HCT116 (cell line): ENCODE measurements around the gene GNGT2. TPM values are rescaled to one million over a fixed set of nuclear protein-coding genes. Genes with fewer than 3 reads are reported as not detected.

Experiments
- ATAC-seq: fragments of 200-7000 bp; cut with Tn5 transposase; 2 replicates; pipeline ENCODE4 v1.9.1; 2020; ENCODE audit warnings: mild to moderate bottlenecking, moderate library complexity
- BruUV-seq: library from RNA; stranded (reverse); fragments of 400-500 nt; replicated peaks from 2 replicates; lab custom pipeline; 2021; lab: Mats Ljungman, UMichigan
- CTCF ChIA-PET: fragments of 300-600 bp; sonication (Branson Sonifier 250); formaldehyde crosslinking; loops from one replicate; lab custom pipeline; 2021; ENCODE audit warnings: antibody characterized with exemption; lab: Charles Lee
- POLR2A ChIA-PET: fragments of 300-600, 350-600 bp; sonication (Branson Sonifier 250); formaldehyde crosslinking; loops from one replicate; lab custom pipeline; 2021; ENCODE audit warnings: antibody characterized with exemption; lab: Charles Lee
- RAD21 ChIA-PET, 2 experiments: fragments of 300-600 bp; sonication (Branson Sonifier 250); formaldehyde crosslinking; loops; one replicate each; lab custom pipeline; 2023; ENCODE audit warnings: low total read pairs in 2 of 2; ENCODE audit not compliant: uncharacterized antibody in 2 of 2, unreplicated experiment in 2 of 2, low non-redundant PET in 1 of 2; lab: Charles Lee
- DNase-seq: peaks from one replicate; pipeline ENCODE4 v3.0.0-alpha.2; 2010; ENCODE audit warnings: low read depth, low spot score
- H2AFZ ChIP-seq: fragments of 200-600 bp; shearing (Covaris generic), sonication (generic); 2 replicates; pipeline ENCODE4 v1.6.1; 2017; ENCODE audit warnings: low read depth, mixed run types, mixed read lengths, antibody characterized with exemption, low read length; ENCODE audit not compliant: poor library complexity, severe bottlenecking
- H3K27ac ChIP-seq: 2 replicates; pipeline ENCODE4 v1.5.1; 2012; ENCODE audit warnings: low read depth, low read length
- H3K27me3 ChIP-seq: fragments of 200-600 bp; sonication (generic); 2 replicates; pipeline ENCODE4 v1.6.1; 2016; ENCODE audit warnings: mixed run types, low read length, mixed read lengths; ENCODE audit not compliant: insufficient read depth
- H3K36me3 ChIP-seq, 2 experiments: fragments of 200-500 bp in 1 of 2; fragments of 200-600 bp in 1 of 2; sonication (Bioruptor generic) in 1 of 2; sonication (generic) in 1 of 2; 2 replicates each; pipeline versions ENCODE4 v1.5.1 to v1.6.1; 2014 to 2016; ENCODE audit warnings: low read length in 2 of 2, inconsistent platforms in 1 of 2, mixed read lengths in 1 of 2, mixed run types in 1 of 2; ENCODE audit not compliant: insufficient read depth in 2 of 2, control insufficient read depth in 1 of 2
- H3K4me1 ChIP-seq, 2 experiments: fragments of 200-600 bp in 1 of 2; sonication (generic) in 1 of 2; 2 replicates each; pipeline versions ENCODE4 v1.5.1 to v1.6.1; 2012 to 2017; ENCODE audit warnings: low read length in 2 of 2, inconsistent platforms in 1 of 2, mild to moderate bottlenecking in 1 of 2, mixed read lengths in 1 of 2, mixed run types in 1 of 2, moderate library complexity in 1 of 2; ENCODE audit not compliant: insufficient read depth in 2 of 2, control insufficient read depth in 1 of 2
- H3K4me2 ChIP-seq: fragments of 200-600 bp; sonication (generic); 2 replicates; pipeline ENCODE4 v1.6.1; 2017; ENCODE audit warnings: mixed run types, low read length, mixed read lengths
- H3K4me3 ChIP-seq, 2 experiments: fragments of 200-600 bp in 1 of 2; sonication (generic) in 1 of 2; replicated peaks in 1 of 2; 2 replicates each; pipeline ENCODE4 v1.5.1; 2011 to 2016; ENCODE audit warnings: low read length in 2 of 2, control low read depth in 1 of 2, low read depth in 1 of 2, mild to moderate bottlenecking in 1 of 2, mixed read lengths in 1 of 2, mixed run types in 1 of 2
- H3K79me2 ChIP-seq: fragments of 200-600 bp; sonication (generic); 2 replicates; pipeline ENCODE4 v1.6.1; 2017; ENCODE audit warnings: mild to moderate bottlenecking, mixed run types, low read length, moderate library complexity, mixed read lengths; ENCODE audit not compliant: insufficient read depth
- H3K9ac ChIP-seq: fragments of 200-600 bp; sonication (generic); 2 replicates; pipeline ENCODE4 v1.6.1; 2016; ENCODE audit warnings: low read length, mixed read lengths
- H3K9me2 ChIP-seq: fragments of 200-600 bp; sonication (generic), shearing (Covaris generic); 2 replicates; pipeline ENCODE4 v1.6.1; 2017; ENCODE audit warnings: mixed run types, mild to moderate bottlenecking, moderate library complexity; ENCODE audit not compliant: insufficient read depth
- H3K9me3 ChIP-seq, 2 experiments: fragments of 200-500 bp in 1 of 2; fragments of 200-600 bp in 1 of 2; sonication (Bioruptor generic) in 1 of 2; sonication (generic) in 1 of 2; 2 replicates each; pipeline ENCODE4 v1.6.1; 2014 to 2017; ENCODE audit warnings: low read length in 2 of 2, mixed read lengths in 2 of 2, inconsistent platforms in 1 of 2, low read depth in 1 of 2, mild to moderate bottlenecking in 1 of 2, mixed run types in 1 of 2, moderate library complexity in 1 of 2; ENCODE audit not compliant: control insufficient read depth in 1 of 2, insufficient read depth in 1 of 2
- H4K20me1 ChIP-seq: fragments of 200-600 bp; sonication (generic), shearing (Covaris generic); 2 replicates; pipeline ENCODE4 v1.6.1; 2017; ENCODE audit warnings: mixed run types, mild to moderate bottlenecking, moderate library complexity; ENCODE audit not compliant: insufficient read depth
- CTCF ChIP-seq, 3 experiments: fragments of 200-600 bp in 1 of 3; sonication (generic) in 1 of 3; IDR thresholded peaks in 2 of 3; conservative IDR thresholded peaks in 1 of 3; 2 replicates each; pipeline ENCODE4 v1.5.1; 2012 to 2017; ENCODE audit warnings: low read depth in 2 of 3, low read length in 2 of 3, antibody characterized with exemption in 1 of 3, borderline replicate concordance in 1 of 3, control low read depth in 1 of 3, mild to moderate bottlenecking in 1 of 3, mixed read lengths in 1 of 3, mixed run types in 1 of 3, moderate library complexity in 1 of 3; ENCODE audit not compliant: insufficient read depth in 1 of 3
- ELF1 ChIP-seq: IDR thresholded peaks from 2 replicates; pipeline ENCODE4 v1.6.1; 2012; ENCODE audit warnings: low read depth, borderline replicate concordance
- JUND ChIP-seq: IDR thresholded peaks from 2 replicates; pipeline ENCODE4 v1.6.1; 2012
- POLR2A ChIP-seq: IDR thresholded peaks from 2 replicates; pipeline ENCODE4 v1.7.0; 2011; ENCODE audit warnings: borderline replicate concordance; ENCODE audit not compliant: insufficient read depth, insufficient read length; ENCODE audit errors: extremely low read depth
- POLR2AphosphoS5 ChIP-seq: IDR thresholded peaks from 2 replicates; pipeline ENCODE4 v1.6.1; 2011; ENCODE audit warnings: mild to moderate bottlenecking, low read depth, low read length, moderate library complexity
- RAD21 ChIP-seq: IDR thresholded peaks from 2 replicates; pipeline ENCODE4 v1.6.1; 2012; ENCODE audit warnings: low read depth, mild to moderate bottlenecking
- SIN3A ChIP-seq: IDR thresholded peaks from 2 replicates; pipeline ENCODE4 v1.6.1; 2012; ENCODE audit warnings: low read depth
- intact Hi-C: fragments of 100-400 bp; cut with micrococcal nuclease; formaldehyde crosslinking; loops from 2 replicates; pipeline ENCODE4 v1.10.0; 2022
- total RNA-seq: library from RNA; stranded (reverse); gene quantifications from one replicate; pipeline ENCODE4 v1.2.1, GENCODE V29; 2021; ENCODE audit not compliant: unreplicated experiment
- TF ChIP-seq, protein P1 (sequence below): IDR thresholded peaks from 2 replicates; pipeline ENCODE4 v1.6.1; 2012
- TF ChIP-seq, protein P2 (sequence below): IDR thresholded peaks from 2 replicates; pipeline ENCODE4 v1.6.1; 2012; ENCODE audit warnings: low read depth

The GNGT2 gene
- total RNA-seq, 1 experiment from 2014 or later, result not detected

- TF ChIP-seq RAD21, result no peak
- no peak for TF ChIP-seq JUND
Measured at GRCh38 chr17:49209061-49209571, 1.3 kb downstream of the GNGT2 start (continued).

- no peak for ATAC-seq
- Histone ChIP-seq H4K20me1 (no peaks in the 10 kb centered on the region), H3K9me2 (no peaks in the 10 kb centered on the region; the same call in 1 of the 2 replicates), H3K4me1 (peaks cover 0 to 8% of the 10 kb centered on the region in 2 experiments; a peak in 2 of 4 replicates), H3K27me3 (peaks cover 4% of the 10 kb centered on the region; the same call in 1 of the 2 replicates), H3K36me3 (no peaks in the 10 kb centered on the region), H3K4me3 (no peak overlapping the region), H3K79me2 (no peaks in the 10 kb centered on the region), H3K4me2 (no peak overlapping the region), H2AFZ (no peak overlapping the region), H3K9me3 (no peaks in the 10 kb centered on the region), H3K27ac (no peak overlapping the region), H3K9ac (no peak overlapping the region)
- ChIA-PET POLR2A (no interaction called here), CTCF (interaction anchor here (1.5 kb wide), 1 partner anchor 24 kb away, joined by 3 read pairs; no protein-coding TSS in a partner anchor), RAD21 (no interaction called here)
- TF ChIP-seq RAD21 (no peak), CTCF (IDR thresholded peaks at IDR 0.05 in 2 of 3, conservative IDR thresholded peaks at IDR 0.05 in 1 of 3; ENCODE audit: borderline replicate concordance in 1 of 3, insufficient read depth in 1 of 3, low read depth in 2 of 3, low read length in 2 of 3) (no peak), POLR2AphosphoS5 (no peak), ELF1 (no peak), POLR2A (no peak), SIN3A (no peak)
- TF ChIP-seq, protein P1, sequence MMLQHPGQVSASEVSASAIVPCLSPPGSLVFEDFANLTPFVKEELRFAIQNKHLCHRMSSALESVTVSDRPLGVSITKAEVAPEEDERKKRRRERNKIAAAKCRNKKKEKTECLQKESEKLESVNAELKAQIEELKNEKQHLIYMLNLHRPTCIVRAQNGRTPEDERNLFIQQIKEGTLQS, result no peak
- TF ChIP-seq, protein P2, sequence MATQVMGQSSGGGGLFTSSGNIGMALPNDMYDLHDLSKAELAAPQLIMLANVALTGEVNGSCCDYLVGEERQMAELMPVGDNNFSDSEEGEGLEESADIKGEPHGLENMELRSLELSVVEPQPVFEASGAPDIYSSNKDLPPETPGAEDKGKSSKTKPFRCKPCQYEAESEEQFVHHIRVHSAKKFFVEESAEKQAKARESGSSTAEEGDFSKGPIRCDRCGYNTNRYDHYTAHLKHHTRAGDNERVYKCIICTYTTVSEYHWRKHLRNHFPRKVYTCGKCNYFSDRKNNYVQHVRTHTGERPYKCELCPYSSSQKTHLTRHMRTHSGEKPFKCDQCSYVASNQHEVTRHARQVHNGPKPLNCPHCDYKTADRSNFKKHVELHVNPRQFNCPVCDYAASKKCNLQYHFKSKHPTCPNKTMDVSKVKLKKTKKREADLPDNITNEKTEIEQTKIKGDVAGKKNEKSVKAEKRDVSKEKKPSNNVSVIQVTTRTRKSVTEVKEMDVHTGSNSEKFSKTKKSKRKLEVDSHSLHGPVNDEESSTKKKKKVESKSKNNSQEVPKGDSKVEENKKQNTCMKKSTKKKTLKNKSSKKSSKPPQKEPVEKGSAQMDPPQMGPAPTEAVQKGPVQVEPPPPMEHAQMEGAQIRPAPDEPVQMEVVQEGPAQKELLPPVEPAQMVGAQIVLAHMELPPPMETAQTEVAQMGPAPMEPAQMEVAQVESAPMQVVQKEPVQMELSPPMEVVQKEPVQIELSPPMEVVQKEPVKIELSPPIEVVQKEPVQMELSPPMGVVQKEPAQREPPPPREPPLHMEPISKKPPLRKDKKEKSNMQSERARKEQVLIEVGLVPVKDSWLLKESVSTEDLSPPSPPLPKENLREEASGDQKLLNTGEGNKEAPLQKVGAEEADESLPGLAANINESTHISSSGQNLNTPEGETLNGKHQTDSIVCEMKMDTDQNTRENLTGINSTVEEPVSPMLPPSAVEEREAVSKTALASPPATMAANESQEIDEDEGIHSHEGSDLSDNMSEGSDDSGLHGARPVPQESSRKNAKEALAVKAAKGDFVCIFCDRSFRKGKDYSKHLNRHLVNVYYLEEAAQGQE, result no peak
- intact Hi-C loops, result no loop called here
- no peak for DNase-seq
- BruUV-seq, result no TSS peak
Measured at GRCh38 chr17:49204516-49204915, 5.9 kb downstream of the GNGT2 start.
